Epithelial cell of prostate (primary cell): ENCODE measurements around the gene HTR3D.
"Not testable (repeated sequence)": the region's sequence is repeated elsewhere in the genome, so short reads cannot be mapped to it uniquely, and the experiment has no call there.

Source experiments
- DNase-seq: peaks from one replicate; pipeline ENCODE4 v3.0.0-alpha.2; 2011; ENCODE audit warnings: low read depth, low spot score
- H3K27ac ChIP-seq: fragments of 450-650 bp; 2 replicates; pipeline ENCODE4 v1.5.1; 2017; ENCODE audit warnings: mild to moderate bottlenecking

Gene HTR3D

DNA sequence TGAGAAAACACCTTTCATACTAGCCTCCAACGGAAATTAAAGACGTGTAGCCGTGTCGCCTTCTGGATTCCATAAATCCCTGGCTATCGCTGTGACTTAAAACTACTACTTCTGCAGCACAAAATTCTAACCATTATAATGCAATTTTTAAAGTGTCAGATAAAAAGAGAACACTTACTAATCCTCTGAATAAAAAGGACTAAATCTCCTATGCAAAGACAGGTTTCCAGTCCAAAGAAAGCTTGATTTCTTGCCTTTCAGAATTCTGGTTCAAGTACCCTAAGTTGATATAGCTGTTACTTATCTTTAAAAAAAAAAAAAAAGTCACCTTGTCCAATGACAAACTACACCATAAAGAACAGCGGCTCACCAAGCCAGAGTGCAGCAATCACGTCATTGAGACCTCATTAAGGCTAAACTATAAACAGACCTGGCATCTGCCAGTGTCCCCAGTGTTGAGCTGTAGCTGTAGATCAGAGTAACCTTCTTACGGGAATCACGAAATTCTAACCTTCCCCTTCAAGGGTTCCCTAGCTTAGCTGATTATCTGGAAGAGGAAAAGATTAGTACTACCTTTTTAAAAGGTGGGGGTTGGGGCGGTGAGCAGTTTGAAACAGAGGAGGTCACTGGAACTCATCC is 16.0 kb upstream of the HTR3D start:
- DNase-seq, result no peak
- H3K27ac ChIP-seq, result no peak overlapping the region

DNA sequence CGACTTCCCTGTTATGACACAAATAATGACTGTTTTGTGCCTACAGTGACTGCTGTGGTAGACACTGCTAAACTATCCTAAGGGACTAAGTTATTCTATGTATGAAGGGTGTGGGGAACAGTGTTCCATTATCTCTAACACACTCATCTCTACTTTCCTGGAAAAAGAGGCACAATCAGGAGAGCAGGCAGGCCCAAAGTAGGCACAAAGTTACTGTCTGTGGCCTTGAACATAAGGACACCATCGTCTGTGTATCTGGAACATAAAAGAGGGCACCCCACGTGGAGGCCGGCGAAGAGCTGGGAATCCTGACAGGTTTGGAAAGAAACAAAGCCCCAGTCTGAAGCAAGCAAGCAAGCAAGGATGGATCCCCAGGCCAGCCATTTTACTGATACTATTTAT is 15.4 kb upstream of the HTR3D start:
- H3K27ac ChIP-seq, result no peak overlapping the region
- DNase-seq, result no peak

DNA sequence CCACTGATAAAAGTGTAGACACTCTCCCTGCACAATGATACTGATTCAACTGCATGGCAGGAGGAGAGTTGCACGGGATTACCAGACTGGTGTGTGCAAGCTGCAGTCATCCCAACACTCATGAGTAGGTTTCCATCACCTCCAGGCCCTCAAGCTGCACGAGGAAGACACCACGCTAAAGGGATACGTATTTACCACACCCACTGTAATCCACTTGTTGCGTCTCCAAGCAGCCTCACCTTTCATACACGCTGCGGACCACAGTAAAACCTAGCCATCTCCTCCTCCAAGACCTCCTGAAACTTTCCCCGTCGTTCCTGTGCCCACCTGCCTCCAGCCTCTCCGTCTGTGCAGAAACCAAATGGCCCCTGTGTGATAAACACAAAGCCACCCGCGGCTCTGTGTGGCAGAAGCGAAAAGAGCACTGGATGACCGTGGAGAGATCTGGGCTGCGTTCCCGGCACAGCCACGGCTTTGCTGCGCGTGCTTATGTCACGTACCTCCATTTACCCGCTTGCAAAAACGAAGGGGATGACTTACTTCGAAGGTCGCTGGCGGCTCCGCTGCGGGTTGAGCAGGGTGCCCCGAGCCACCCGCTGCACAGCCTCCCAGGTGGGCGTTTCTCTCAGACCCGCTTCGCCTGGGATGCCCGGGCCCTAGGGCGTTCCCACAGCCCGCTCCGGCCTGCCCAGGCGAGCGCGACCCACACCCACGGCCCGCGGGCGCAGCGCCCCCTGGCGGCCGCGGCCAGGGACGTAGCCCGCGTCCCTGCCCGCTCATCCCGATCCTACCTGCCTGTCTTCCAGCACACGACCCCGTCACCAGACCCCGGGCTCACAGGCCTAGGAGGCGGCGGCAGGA is 14.5 kb upstream of the HTR3D start:
- DNase-seq, result no peak
- H3K27ac ChIP-seq, result peak overlapping the region; percentile 30

DNA sequence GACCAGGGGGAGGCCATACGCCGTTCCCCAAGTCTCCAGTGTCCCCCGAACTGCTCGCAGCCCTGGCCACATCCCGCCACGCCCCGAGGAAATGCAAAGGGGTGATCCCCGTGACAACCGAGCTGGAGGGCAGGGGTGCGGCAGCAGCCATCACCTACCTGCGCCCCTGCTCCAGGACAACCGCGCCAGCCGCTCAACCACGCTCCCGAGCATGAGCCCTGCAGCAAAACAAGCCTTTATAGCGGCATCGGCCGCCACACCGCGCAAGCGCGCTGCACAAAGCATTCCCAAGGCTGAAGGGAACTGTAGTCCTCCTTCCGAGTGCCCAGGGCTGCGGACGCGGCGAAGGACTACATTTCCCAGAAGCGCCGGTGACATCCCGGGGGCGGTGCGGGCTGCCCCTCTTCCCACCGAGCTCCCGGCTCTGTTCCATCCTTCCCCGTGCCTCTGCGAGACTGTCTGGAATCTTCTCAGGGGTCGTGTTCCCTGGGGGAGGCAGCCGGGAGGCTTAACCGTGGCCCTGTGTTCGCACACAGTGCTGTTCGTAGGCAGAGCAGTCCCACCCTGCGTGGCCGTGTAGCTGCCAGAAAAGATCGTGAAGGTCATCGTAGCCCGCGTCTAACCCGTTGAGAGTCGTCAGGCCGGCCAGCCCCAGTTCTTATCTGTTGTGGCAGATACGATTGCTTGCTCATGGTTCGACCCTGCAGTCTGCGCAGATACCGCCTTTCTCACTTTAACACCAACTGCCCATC is 13.7 kb upstream of the HTR3D start, which contains the start of gene ABCC5:
TSS of gene ABCC5 (minus strand) at position 213 of the 752 bp plus-strand sequence. CDS start 3,492 bp downstream, outside the sequence.
- peak; percentile 52 for DNase-seq
- peak within 1 kb of the TSS; percentile 30 for H3K27ac ChIP-seq

DNA sequence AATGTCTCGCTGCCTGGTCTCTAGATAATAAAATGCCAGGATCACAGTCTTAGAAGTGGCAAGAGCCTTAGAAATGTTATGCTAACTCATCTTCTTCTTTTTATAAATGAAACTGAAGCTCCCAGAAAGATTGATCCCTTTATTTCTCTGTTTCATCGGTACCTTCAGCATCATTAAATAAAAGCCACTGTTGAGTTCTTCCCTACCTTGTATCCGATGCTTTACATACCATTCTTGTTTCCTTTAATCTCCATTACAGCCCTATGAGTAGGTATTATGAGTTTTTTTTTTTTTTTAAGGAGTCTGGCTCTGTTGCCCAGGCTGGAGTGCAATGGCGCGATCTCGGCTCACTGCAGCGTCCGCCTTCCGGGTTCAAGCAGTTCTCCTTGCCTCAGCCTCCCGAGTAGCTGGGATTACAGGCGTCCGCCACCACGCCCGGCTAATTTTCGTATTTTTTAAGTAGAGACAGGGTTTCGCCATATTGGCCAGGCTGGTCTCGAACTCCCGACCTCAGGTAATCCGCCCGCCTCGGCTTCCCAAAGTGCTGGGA is 13.0 kb upstream of the HTR3D start:
- H3K27ac ChIP-seq, result no peak overlapping the region
- DNase-seq, result no peak

DNA sequence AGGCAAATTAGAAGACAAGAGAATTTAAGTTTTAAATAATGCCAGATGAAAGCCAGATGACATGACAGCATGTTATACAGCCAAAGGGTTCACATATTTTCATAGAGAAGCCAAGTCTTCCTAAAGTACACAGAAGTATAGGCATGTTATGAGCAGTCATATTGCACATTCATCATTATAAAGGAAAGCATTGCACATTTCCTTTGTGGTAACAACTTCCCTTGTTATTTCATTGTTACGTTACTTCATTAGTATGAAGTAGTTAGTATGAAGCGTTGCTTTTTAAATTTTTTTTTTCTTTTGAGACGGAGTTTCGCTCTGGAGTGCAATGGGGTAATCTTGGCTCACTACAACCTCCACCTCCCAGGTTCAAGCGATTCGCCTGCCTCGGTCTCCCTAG is 9.2 kb upstream of the HTR3D start:
- DNase-seq, result no peak
- no peak overlapping the region for H3K27ac ChIP-seq

DNA sequence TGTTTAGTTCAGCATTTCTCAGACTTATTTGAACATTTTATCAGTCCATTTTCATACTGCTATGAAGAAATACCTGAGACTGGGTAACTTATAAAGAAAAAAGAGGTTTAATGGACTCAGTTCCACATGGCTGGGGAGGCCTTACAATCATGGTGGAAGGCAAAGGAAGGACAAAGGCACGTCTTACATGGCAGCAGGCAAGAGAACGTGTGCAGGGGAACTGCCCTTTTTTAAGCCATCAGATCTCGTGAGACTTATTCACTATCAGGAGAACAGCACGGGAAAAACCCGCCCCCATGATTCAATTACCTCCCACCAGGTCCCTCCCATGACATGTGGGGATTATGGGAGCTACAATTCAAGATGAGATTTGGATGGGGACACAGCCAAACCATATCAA is 6.3 kb upstream of the HTR3D start:
- H3K27ac ChIP-seq, DNase-seq: not testable (repeated sequence)

DNA sequence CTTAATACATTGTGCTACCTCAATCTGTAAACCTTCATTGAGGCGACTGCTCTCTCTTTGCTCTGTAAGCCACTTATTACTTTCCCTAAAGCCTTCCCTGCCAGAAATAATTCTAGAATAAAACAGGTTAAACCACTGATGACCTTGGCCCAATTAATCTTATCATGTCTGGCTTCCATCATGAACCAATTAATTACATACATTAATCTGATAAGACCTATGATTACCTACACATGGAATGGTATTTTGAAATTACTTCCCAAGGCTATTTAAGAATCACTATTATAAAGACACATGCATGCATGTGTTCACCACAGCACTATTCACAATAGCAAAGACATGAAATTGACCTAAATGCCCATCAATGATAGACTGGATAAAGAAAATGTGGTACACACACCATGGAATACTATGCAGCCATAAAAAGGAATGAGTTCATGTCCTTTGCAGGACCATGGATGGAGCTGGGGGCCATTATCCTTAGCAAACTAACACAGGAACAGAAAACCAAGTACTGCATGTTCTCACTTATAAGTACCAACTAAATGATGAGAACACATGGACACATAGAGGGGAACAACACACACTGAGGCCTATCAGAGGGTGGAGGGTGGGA is 3.2 kb upstream of the HTR3D start:
- not testable (repeated sequence) for DNase-seq, H3K27ac ChIP-seq

DNA sequence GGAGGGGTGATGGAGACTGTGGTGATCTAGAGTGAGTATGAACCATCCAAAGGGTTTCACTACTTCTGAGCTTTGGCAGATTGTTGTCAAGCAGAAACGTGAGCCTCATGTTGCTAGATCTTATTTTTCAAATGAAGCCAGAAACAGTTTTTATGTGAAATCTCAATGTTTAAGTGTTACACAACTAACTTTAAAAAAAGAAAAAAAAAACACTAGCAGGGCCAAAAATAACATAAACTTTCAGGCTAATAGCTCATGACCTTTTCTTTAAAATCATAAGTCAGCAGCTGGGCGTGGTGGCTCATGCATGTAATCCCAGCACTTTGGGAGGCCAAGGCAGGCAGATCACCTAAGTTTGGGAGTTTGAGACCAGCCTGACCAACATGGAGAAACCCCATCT is 2.1 kb upstream of the HTR3D start:
- no peak overlapping the region for H3K27ac ChIP-seq
- DNase-seq, result no peak

DNA sequence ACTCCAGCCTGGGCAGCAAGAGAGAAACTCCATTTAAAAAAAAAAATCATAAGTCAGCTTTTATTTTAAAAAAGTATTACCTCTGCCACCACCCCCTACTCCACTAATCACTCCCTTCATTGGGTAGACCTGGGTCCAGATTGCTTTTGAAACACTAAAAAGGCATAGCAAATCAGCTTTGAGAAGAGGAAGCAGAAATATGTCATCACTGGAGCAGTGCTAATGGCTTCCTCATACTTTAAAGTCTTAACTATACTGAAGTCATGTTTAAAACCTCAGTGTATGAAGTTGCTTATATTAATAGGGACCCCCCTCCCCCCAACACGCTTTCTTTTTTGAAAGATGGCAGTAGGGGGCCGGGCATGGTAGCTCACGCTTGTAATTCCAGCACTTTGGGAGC is 1.0 kb upstream of the HTR3D start:
- DNase-seq, result no peak
- no peak overlapping the region for H3K27ac ChIP-seq

DNA sequence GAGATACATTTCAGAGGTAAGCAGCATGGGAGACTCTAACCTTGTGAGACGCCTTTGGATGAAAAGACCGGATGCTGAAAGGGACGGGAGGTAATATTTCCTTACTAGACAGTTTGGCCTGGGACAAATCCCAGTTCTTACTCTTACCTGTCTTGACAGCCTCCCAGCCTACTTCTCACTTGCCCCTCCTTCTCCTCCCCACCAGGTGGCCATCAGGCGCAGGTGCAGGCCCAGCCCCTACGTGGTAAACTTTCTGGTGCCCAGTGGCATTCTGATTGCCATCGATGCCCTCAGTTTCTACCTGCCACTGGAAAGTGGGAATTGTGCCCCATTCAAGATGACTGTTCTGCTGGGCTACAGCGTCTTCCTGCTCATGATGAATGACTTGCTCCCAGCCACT is 6.3 kb downstream of the HTR3D start:
- no peak for DNase-seq

DNA sequence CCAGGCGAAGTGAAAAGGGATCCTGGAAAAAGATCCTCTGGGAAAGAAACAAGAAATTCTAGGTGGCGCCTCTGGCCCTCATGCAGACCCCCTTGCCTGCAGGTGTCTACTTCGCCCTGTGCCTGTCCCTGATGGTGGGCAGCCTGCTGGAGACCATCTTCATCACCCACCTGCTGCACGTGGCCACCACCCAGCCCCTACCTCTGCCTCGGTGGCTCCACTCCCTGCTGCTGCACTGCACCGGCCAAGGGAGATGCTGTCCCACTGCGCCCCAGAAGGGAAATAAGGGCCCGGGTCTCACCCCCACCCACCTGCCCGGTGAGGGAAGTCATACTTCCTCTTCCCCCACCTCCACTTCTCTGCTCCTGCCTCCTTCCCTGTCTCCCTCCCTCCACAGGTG is 6.8 kb downstream of the HTR3D start:
- DNase-seq, H3K27ac ChIP-seq: not testable (repeated sequence)

More for the DNA sequence above, 6.3 kb downstream of the HTR3D start:
- H3K27ac ChIP-seq, result no peak overlapping the region

DNA sequence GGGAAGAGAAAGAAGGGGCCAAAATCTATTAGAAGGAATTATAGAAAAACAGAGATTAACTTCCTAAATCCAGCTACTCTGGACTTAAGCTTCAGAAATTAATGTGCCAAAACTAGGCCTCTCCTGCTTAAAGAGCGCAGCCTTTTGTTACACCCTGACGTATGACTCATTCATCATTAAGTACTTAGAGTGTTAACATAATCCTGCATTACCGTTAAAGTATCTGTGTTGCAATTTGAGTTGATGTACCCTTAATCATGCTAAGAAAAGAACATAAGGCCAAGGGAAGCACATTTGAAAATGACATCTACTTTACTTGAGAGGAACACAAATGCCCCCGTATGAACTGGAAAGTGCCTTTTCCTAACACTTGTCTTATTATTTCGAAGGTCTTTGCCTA is 7.9 kb downstream of the HTR3D start:
- H3K27ac ChIP-seq, result no peak overlapping the region
- DNase-seq, result peak; percentile 36

DNA sequence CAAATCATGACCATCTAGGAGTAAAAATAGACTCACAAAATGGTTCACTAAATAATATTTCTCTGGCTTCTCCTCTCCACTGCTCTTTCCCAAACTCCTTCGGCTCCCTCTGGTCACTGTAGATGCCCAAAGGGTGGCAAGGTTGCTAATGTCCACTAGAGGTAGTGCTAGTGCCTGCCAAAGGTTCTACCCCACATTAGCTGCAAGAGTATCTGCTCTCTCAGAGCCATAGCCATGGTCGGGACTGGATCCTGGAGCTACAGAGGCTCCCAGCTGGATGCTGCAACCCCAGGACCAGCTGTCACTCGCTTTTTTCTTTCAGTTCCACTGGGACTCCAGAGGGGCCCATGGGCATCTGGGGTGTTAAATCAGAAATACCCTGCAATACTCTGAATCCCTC is 8.5 kb downstream of the HTR3D start:
- no peak for DNase-seq
- H3K27ac ChIP-seq, result no peak overlapping the region

DNA sequence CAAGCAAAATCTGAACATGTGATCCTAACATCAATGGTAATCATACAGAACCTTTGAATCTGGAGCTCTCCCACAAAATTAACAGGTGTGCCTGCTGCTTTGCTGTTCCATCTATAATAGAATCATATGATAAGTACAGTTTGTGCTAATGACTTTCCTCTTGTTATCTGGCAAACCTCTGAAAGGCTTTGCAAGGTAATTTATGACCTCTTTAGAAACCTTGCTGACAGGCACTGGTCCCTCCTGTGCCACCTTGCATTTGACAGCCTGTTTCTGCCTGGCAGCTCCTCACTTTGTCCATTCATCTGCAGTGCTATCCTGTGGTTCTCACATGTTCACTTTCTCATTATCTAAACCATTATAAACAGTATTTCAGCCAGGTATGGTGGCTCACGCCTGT is 11.1 kb downstream of the HTR3D start:
- DNase-seq, result no peak
- H3K27ac ChIP-seq, result no peak overlapping the region

DNA sequence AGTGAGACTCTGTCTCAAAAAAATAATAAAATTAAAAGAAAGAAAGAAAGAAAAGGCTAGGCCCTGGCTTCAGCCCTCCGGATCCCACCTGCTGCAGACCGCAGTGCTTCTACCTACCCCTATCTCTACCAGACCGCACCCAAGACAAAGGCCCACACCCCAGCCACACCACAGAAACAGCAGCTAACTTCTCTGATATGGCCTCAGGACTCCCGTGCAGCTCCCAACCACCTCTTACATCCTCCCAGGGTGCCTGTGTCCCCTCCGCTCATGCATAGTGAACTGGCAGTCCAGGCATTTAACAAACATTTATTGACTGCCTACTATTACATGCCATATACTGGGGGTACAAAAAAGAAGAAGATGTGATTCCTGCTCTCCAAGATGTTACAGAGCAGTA is 14.5 kb downstream of the HTR3D start:
- no peak overlapping the region for H3K27ac ChIP-seq
- DNase-seq, result no peak

DNA sequence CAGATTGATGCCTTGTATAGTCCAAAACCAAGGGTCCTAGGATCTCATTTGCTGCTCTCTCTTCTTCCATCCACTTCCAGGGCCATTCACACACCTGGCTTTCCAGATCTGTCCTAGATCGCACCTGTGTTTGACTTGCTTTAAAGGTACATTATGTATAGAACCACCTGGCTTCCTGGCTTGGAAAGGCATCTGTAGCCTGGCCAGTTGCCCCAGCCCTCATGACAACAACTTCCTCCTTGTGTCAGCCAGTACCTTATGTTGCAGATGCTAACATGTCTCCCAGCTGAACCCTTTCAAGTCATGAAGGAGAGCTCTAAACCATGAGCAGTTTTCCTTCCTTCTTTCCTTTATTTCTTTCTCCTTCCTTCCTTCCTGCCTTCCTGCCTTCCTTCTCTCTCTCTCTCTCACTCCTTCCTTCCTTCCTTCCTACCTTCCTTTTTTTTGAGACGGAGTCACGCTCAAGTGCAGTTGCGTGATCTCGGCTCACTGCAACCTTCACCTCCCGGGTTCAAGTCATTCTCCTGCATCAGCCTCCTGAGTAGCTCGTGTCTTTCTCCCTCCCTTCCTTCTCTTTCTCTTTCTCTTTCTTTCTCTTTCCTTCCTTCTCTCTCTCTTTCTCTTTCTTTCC is 18.8 kb downstream of the HTR3D start:
- DNase-seq, result no peak
- H3K27ac ChIP-seq, result no peak overlapping the region

DNA sequence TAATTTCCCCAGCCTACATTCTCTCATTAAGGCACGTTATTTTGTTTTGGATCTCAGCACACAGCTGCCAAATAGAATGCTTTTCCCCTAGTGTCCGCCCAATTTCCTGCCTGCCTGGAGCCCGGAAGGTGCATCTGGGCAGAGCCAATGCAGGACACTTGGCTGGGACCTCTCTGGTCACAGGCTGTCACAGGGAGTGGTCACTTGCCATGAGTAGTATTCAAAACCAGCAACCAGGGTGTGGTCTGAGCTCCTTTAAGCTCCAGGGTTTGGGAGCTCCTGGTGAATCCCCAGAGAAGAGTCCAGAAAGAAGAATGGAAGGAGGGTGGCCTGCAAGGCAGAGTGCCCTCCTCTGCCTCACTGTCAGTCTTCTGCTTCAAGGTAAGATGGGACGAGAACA is 21.2 kb downstream of the HTR3D start, which contains the start of gene HTR3C:
TSS of gene HTR3C (plus strand) at position 281 of the 400 bp plus-strand sequence. CDS start at position 315, 34 bp downstream.
- DNase-seq, result no peak
- no peak within 1 kb of the TSS for H3K27ac ChIP-seq

DNA sequence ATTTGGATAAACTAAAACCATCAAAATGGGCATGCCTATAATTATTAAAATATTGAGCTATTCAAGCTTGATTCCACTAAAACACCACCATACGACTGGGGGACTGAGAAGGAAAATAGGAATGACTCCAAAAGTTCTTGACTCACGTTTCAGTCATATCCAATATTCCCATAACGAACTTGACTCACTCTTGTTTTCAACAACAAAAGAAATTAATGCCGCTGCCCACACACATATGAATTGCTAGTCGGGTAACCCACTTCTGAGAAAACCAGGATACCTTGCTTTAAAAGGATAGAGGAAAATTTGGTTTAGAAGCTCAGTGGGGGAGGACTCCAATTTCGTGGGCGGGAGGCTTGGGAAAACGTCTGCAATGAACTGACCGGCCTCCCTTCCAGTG is 26.5 kb downstream of the HTR3D start:
- DNase-seq, result no peak
- H3K27ac ChIP-seq, result no peak overlapping the region

DNA sequence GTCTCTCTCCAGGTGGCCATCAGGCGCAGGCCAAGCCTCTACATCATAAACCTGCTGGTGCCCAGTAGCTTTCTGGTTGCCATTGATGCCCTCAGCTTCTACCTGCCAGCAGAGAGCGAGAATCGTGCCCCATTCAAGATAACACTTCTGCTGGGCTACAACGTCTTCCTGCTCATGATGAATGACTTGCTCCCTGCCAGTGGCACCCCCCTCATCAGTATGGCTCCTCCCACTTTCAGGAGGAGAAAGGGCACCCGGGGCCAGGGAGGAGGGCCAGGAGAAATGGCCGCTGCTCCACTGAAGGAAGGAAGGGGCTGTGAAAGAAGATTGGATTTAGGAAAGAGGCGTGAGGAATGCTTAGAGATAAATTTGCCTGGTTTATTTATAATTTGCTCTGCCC is 27.9 kb downstream of the HTR3D start:
- no peak for DNase-seq
- no peak overlapping the region for H3K27ac ChIP-seq
